PFSK-1 (cell line): Measurements from ENCODE around the gene PTPRM.

ENCODE experiments used
- FOXP2 ChIP-seq: optimal IDR thresholded peaks from 2 replicates; pipeline ENCODE3; 2011; ENCODE audit warnings: borderline replicate concordance, control low read depth, inconsistent platforms; ENCODE audit not compliant: insufficient read depth; ENCODE audit errors: extremely low read length, extremely low read depth
- POLR2AphosphoS5 ChIP-seq: IDR thresholded peaks from 2 replicates; pipeline ENCODE4 v1.6.1; 2012; ENCODE audit warnings: low read depth, mild to moderate bottlenecking, control low read depth, low read length, moderate library complexity
- SIN3A ChIP-seq: IDR thresholded peaks from 2 replicates; pipeline ENCODE4 v1.6.1; 2012; ENCODE audit warnings: mild to moderate bottlenecking, low read length, moderate library complexity, borderline replicate concordance; ENCODE audit not compliant: insufficient read depth
- TAF1 ChIP-seq: IDR thresholded peaks from 2 replicates; pipeline ENCODE4 v1.6.1; 2012; ENCODE audit warnings: low read length, control low read depth, borderline replicate concordance; ENCODE audit not compliant: insufficient read depth
- TF ChIP-seq, protein P1 (sequence below), 2 experiments: IDR thresholded peaks; 2 replicates each; pipeline versions ENCODE4 v1.6.1 to v1.8.0; 2011 to 2012; ENCODE audit warnings: low read depth in 2 of 2, low read length in 2 of 2, control low read depth in 1 of 2, inconsistent platforms in 1 of 2, mild to moderate bottlenecking in 1 of 2, moderate library complexity in 1 of 2; ENCODE audit not compliant: insufficient read depth in 1 of 2

The PTPRM gene

DNA sequence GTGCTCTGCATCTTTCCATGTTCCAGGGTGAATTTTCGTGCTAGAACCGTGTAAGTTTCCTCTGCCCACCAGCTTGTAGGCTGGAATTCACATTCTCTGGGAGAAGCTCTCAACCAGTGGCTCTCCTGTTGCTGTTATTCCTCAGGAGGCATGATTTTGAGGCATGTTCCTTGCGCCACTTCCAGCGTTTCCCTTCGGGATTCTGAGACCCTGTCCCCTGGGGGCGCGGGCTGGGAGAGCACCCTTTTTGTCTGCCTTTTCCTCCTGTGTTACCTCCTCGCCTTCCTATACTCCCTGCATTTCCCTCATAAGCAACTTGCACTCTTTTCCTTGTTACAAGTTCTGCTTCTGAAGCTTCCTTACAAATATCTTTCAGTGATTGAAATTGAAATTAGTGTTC is 156.4 kb downstream of the PTPRM start:
- TF ChIP-seq, protein P1, sequence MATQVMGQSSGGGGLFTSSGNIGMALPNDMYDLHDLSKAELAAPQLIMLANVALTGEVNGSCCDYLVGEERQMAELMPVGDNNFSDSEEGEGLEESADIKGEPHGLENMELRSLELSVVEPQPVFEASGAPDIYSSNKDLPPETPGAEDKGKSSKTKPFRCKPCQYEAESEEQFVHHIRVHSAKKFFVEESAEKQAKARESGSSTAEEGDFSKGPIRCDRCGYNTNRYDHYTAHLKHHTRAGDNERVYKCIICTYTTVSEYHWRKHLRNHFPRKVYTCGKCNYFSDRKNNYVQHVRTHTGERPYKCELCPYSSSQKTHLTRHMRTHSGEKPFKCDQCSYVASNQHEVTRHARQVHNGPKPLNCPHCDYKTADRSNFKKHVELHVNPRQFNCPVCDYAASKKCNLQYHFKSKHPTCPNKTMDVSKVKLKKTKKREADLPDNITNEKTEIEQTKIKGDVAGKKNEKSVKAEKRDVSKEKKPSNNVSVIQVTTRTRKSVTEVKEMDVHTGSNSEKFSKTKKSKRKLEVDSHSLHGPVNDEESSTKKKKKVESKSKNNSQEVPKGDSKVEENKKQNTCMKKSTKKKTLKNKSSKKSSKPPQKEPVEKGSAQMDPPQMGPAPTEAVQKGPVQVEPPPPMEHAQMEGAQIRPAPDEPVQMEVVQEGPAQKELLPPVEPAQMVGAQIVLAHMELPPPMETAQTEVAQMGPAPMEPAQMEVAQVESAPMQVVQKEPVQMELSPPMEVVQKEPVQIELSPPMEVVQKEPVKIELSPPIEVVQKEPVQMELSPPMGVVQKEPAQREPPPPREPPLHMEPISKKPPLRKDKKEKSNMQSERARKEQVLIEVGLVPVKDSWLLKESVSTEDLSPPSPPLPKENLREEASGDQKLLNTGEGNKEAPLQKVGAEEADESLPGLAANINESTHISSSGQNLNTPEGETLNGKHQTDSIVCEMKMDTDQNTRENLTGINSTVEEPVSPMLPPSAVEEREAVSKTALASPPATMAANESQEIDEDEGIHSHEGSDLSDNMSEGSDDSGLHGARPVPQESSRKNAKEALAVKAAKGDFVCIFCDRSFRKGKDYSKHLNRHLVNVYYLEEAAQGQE (IDR thresholded peaks at IDR 0.05; ENCODE audit: insufficient read depth in 1 of 2, low read depth in 2 of 2, low read length in 2 of 2) = no peak
- no peak for TF ChIP-seq FOXP2
- TF ChIP-seq TAF1 = no peak
- TF ChIP-seq SIN3A = no peak
- TF ChIP-seq POLR2AphosphoS5 = no peak

- no peak for TF ChIP-seq SIN3A
- TF ChIP-seq FOXP2 = no peak
- no peak for TF ChIP-seq TAF1
- TF ChIP-seq, protein P1 (IDR thresholded peaks at IDR 0.05; ENCODE audit: insufficient read depth in 1 of 2, low read depth in 2 of 2, low read length in 2 of 2) = no peak
- TF ChIP-seq POLR2AphosphoS5 = no peak
Measured at GRCh38 chr18:7725473-7725872, 158.4 kb downstream of the PTPRM start.

DNA sequence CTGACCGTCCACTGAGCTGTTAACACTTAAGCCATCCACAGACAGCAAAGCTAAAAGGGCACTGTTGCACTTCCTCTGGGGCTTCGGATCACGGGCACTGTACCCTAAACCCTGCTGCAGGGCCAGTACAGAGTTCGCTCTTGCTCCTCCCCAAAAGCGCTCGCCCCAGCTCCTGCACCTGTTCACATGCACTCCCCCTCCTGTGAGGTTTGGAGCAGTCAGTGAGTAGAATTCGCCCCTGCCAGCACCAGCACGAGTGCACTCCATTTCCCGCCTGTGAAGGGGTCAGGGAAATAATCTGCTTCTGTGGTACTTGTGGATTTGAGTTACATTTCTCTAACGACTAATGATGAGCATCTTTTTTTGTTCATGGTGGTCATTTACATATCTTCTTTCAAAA is 158.8 kb downstream of the PTPRM start:
- TF ChIP-seq, protein P1 (IDR thresholded peaks at IDR 0.05; ENCODE audit: insufficient read depth in 1 of 2, low read depth in 2 of 2, low read length in 2 of 2) = no peak
- TF ChIP-seq TAF1 = no peak
- no peak for TF ChIP-seq POLR2AphosphoS5
- no peak for TF ChIP-seq FOXP2
- no peak for TF ChIP-seq SIN3A

GRCh38 chr18:7726522-7726921 is 159.4 kb downstream of the PTPRM start:
- TF ChIP-seq POLR2AphosphoS5 (no peak), SIN3A (no peak), TAF1 (no peak), FOXP2 (no peak)
- TF ChIP-seq, protein P1 (IDR thresholded peaks at IDR 0.05; ENCODE audit: insufficient read depth in 1 of 2, low read depth in 2 of 2, low read length in 2 of 2) = no peak

DNA sequence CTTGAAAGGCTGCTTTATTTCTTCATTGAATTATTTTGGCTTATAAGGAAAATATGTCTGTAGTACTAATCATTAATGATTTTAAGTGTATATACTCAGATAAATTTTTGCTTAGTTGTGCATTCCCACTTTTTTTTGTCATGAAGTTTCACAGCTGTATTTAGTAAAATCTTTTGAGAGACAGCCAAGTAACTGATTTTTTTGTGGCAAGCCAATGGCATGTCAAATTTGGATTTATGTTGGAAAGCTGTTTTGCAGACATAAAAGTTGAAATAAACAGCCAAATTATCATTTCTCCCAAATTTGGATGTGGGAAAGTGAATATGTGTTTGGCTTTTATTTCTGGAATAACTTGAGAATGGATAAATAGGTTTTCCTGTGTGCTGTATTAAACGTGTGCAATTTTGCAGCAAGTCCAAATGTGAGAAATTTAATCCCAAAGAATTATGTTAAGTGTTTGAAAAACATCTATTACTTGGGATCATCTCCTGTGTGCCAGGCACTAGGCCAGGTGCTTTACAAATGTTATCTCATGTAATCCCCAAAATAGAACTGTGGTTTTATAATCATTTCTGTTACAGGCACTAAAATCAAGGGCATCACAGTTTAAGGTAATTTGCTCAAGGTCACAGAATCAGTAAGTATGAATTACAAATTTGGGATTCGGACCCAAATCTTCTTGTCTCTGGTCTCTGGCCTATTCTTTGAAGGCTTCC is 160.4 kb downstream of the PTPRM start:
- TF ChIP-seq FOXP2 = no peak
- no peak for TF ChIP-seq SIN3A
- TF ChIP-seq TAF1 = no peak
- TF ChIP-seq POLR2AphosphoS5 = no peak
- TF ChIP-seq, protein P1 (IDR thresholded peaks at IDR 0.05; ENCODE audit: insufficient read depth in 1 of 2, low read depth in 2 of 2, low read length in 2 of 2) = no peak
